Vagina (tissue), 2 donors: Measurements from ENCODE around the gene KATNA1. TPM values are rescaled to one million over a fixed set of nuclear protein-coding genes. Genes with fewer than 3 reads are reported as not detected.

Experiments used
- DNase-seq, 2 donors: peaks; one replicate each; pipeline ENCODE4 v3.0.0-alpha.2; 2017; ENCODE audit errors: extremely low spot score in 2 of 2
- H3K27ac ChIP-seq: fragments of 200-600 bp; sonication (generic); one replicate; pipeline ENCODE4 v1.5.1; 2019
- H3K27me3 ChIP-seq: fragments of 200-600 bp; sonication (generic); one replicate; pipeline ENCODE4 v1.5.1; 2019
- H3K36me3 ChIP-seq, 2 donors: fragments of 200-600 bp; sonication (generic); one replicate each; pipeline ENCODE4 v1.5.1; 2017 to 2019
- H3K4me1 ChIP-seq: fragments of 200-600 bp; sonication (generic); one replicate; pipeline ENCODE4 v1.5.1; 2019
- H3K4me3 ChIP-seq, 2 donors: fragments of 200-600 bp; sonication (generic); 1 replicate in 1 of 2; 2 replicates in 1 of 2; pipeline ENCODE4 v1.5.1; 2016 to 2019
- H3K9me3 ChIP-seq: fragments of 200-600 bp; sonication (generic); one replicate; pipeline ENCODE4 v1.5.1; 2019
- CTCF ChIP-seq, 3 experiments: fragments of 450-650 bp in 2 of 3; fragments of 200-600 bp in 1 of 3; sonication (generic) in 1 of 3; IDR thresholded peaks; one replicate each; pipeline ENCODE4 v1.5.1; 2017 to 2019; ENCODE audit warnings: antibody characterized with exemption in 3 of 3, mild to moderate bottlenecking in 2 of 3, moderate library complexity in 2 of 3
- POLR2A ChIP-seq, 2 donors: fragments of 450-650 bp; IDR thresholded peaks; one replicate each; pipeline ENCODE4 v1.6.1; 2017; ENCODE audit warnings: antibody characterized with exemption in 2 of 2, mild to moderate bottlenecking in 2 of 2, moderate library complexity in 2 of 2
- POLR2AphosphoS5 ChIP-seq, 2 donors: sonication (generic); formaldehyde crosslinking; IDR thresholded peaks; one replicate each; pipeline ENCODE4 v1.9.0; 2017; ENCODE audit warnings: antibody characterized with exemption in 2 of 2, mild to moderate bottlenecking in 2 of 2, low read depth in 1 of 2; ENCODE audit not compliant: insufficient read depth in 1 of 2
- intact Hi-C: fragments of 100-400 bp; cut with DNase I; formaldehyde crosslinking; loops from one replicate; pipeline ENCODE4 v1.15.1; 2023
- total RNA-seq: library from RNA; depleted of rRNA; stranded (reverse); fragments of >200 nt; gene quantifications from one replicate; pipeline ENCODE4 v1.2.3, GENCODE V29; 2016

Gene KATNA1
- total RNA-seq, 1 donor from 2014 or later, result 18.7 TPM

GRCh38 chr6:149560736-149561135 lies 87.8 kb downstream of the KATNA1 start:
- Histone ChIP-seq H3K4me1 (no peaks in the 10 kb centered on the region), H3K4me3 (no peak overlapping the region), H3K9me3 (no peaks in the 10 kb centered on the region), H3K27ac (no peak overlapping the region), H3K27me3 (no peaks in the 10 kb centered on the region), H3K36me3 (no peaks in the 10 kb centered on the region)
- DNase-seq, result no peak
- no peak for TF ChIP-seq POLR2AphosphoS5 (IDR thresholded peaks at IDR 0.05; ENCODE audit: insufficient read depth in 1 of 2, low read depth in 1 of 2)
- TF ChIP-seq POLR2A (IDR thresholded peaks at IDR 0.05), result no peak
- TF ChIP-seq CTCF (IDR thresholded peaks at IDR 0.05), result no peak
- intact Hi-C loops, result no loop called here

- Histone ChIP-seq H3K36me3 (no peaks in the 10 kb centered on the region), H3K4me1 (no peaks in the 10 kb centered on the region), H3K27ac (no peak overlapping the region), H3K27me3 (no peaks in the 10 kb centered on the region), H3K4me3 (no peak overlapping the region), H3K9me3 (no peaks in the 10 kb centered on the region)
- no peak for DNase-seq
- intact Hi-C loops, result no loop called here
- TF ChIP-seq POLR2AphosphoS5 (IDR thresholded peaks at IDR 0.05; ENCODE audit: insufficient read depth in 1 of 2, low read depth in 1 of 2) (no peak), CTCF (IDR thresholded peaks at IDR 0.05) (no peak), POLR2A (IDR thresholded peaks at IDR 0.05) (no peak)
Observed at GRCh38 chr6:149559389-149559788, 89.1 kb downstream of the KATNA1 start.

DNA sequence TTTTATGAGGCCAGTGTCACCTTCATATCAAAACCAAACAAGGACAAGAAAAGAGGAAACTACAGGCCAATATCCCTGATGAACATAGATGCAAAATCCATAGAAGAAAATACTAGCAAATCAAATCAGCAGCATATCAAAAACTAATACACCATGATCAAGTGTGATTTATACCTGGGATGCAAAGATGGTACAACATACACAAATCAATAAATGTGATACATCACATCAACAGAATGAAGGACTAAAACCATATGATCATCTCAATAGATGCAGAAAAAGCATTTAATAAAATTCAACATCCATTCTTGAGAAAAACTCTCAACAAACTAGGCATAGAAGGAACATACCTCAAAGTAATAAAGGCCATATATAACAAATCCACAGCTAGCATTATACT lies 90.5 kb downstream of the KATNA1 start:
- H3K4me3 ChIP-seq, result no peak overlapping the region
- H3K27ac ChIP-seq, result no peak overlapping the region
- no peak for TF ChIP-seq POLR2AphosphoS5 (IDR thresholded peaks at IDR 0.05; ENCODE audit: insufficient read depth in 1 of 2, low read depth in 1 of 2)
- no peak for TF ChIP-seq POLR2A (IDR thresholded peaks at IDR 0.05)
- no peak for TF ChIP-seq CTCF (IDR thresholded peaks at IDR 0.05)

DNA sequence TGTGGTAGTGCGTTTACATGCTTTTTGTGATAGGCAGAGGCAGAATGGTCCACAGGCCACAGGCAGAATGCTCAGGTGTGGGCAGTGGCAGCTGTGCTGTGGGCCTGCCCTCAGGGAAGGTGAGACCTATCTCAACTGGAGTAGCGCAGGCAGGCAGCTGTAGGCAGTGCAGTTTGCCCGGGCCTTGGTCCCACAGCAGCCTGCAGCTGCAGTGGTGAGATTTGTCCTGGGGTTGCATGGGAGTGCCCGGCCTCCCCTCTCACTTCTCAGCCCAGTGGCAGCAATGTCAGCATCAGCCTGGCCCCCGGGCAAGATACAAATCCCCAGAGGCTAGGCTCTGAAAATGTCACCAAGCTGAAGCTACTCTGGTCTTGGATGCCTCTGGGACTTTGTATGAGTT lies 96.6 kb downstream of the KATNA1 start:
- H3K4me3 ChIP-seq, result no peak overlapping the region
- no peak overlapping the region for H3K27ac ChIP-seq
- TF ChIP-seq POLR2A (IDR thresholded peaks at IDR 0.05) (no peak), POLR2AphosphoS5 (IDR thresholded peaks at IDR 0.05; ENCODE audit: insufficient read depth in 1 of 2, low read depth in 1 of 2) (no peak), CTCF (IDR thresholded peaks at IDR 0.05) (no peak)
- DNase-seq, result no peak
- no peaks in the 10 kb centered on the region for H3K27me3 ChIP-seq
- no peaks in the 10 kb centered on the region for H3K36me3 ChIP-seq
- no peaks in the 10 kb centered on the region for H3K4me1 ChIP-seq
- intact Hi-C loops, result no loop called here
- no peaks in the 10 kb centered on the region for H3K9me3 ChIP-seq

More for the DNA sequence above, 90.5 kb downstream of the KATNA1 start:
- Histone ChIP-seq H3K27me3 (no peaks in the 10 kb centered on the region), H3K36me3 (no peaks in the 10 kb centered on the region), H3K4me1 (no peaks in the 10 kb centered on the region), H3K9me3 (no peaks in the 10 kb centered on the region)
- intact Hi-C loops, result no loop called here
- no peak for DNase-seq

DNA sequence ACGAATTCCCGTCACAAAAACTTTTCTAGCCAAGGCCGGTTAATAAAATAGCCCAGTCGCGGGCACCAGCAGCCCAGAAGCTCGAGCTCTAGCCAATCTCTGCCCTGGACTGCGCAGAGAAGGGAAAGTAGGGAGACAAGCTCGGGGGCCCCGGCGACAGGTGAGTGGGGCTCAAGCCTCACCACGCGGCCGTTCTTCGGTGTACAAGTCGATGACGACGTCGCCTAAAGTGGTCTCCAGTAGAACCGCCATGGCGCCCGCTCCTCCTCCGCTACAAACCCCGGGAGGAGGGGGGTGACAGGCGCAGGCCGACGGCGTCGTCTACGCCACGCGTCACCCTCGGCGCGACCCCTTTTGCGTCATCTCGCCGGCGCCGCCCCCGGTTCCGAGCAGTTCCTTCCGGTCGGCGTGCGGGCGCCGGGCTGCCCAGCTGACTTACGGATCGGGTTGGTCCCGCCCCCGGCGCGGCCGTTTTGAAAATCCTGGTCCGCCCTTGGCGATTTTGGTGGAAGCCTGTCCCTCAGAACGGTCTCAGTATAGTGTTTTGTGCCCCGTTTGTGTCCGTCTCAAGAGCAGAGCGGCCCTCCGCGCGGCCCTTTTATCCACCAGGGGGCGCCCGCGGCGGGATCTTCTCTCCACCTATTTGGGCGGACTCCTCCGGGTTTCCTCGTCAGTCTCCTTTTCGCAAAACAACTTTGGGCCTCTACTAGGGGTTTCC lies 102.6 kb downstream of the KATNA1 start, which contains the start of gene PPIL4:
Gene PPIL4, minus strand, starts transcription at position 290 of the 718 bp plus-strand sequence. Its CDS starts 38 bp downstream, at position 252.
- Histone ChIP-seq H3K36me3 (peaks cover 0 to 2% of the 10 kb centered on the region in 2 donors), H3K27ac (peak within 1 kb of the TSS; percentile 96), H3K4me1 (peaks cover 31% of the 10 kb centered on the region), H3K9me3 (no peaks in the 10 kb centered on the region), H3K4me3 (peak within 1 kb of the TSS; percentile 89 to 92), H3K27me3 (no peaks in the 10 kb centered on the region)
- DNase-seq, result peak in 1 of 2 donors; percentile 94
- intact Hi-C loops, result no loop called here
- TF ChIP-seq POLR2AphosphoS5 (IDR thresholded peaks at IDR 0.05; ENCODE audit: insufficient read depth in 1 of 2, low read depth in 1 of 2), result peak; percentile 97 to 98
- TF ChIP-seq POLR2A (IDR thresholded peaks at IDR 0.05), result peak in 1 of 2 donors; percentile 78
- TF ChIP-seq CTCF (IDR thresholded peaks at IDR 0.05), result peak; percentile 55 to 95 (median 82)
